HL-60 (cell line): ENCODE results near the gene DSN1.

Source experiments
- SPI1 ChIP-seq: IDR thresholded peaks from 2 replicates; pipeline ENCODE4 v1.6.1; 2012; ENCODE audit warnings: low read depth, mild to moderate bottlenecking, borderline replicate concordance
- TF ChIP-seq, protein P1 (sequence below): IDR thresholded peaks from one replicate; pipeline ENCODE4 v1.5.1; 2011; ENCODE audit warnings: low read length, control low read depth, inconsistent platforms; ENCODE audit not compliant: insufficient read depth

- TF ChIP-seq, protein P1, sequence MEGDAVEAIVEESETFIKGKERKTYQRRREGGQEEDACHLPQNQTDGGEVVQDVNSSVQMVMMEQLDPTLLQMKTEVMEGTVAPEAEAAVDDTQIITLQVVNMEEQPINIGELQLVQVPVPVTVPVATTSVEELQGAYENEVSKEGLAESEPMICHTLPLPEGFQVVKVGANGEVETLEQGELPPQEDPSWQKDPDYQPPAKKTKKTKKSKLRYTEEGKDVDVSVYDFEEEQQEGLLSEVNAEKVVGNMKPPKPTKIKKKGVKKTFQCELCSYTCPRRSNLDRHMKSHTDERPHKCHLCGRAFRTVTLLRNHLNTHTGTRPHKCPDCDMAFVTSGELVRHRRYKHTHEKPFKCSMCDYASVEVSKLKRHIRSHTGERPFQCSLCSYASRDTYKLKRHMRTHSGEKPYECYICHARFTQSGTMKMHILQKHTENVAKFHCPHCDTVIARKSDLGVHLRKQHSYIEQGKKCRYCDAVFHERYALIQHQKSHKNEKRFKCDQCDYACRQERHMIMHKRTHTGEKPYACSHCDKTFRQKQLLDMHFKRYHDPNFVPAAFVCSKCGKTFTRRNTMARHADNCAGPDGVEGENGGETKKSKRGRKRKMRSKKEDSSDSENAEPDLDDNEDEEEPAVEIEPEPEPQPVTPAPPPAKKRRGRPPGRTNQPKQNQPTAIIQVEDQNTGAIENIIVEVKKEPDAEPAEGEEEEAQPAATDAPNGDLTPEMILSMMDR, result no peak
- no peak for TF ChIP-seq SPI1
Measured at GRCh38 chr20:36792422-36792821, 18.9 kb upstream of the DSN1 start.
